Measurements from ENCODE around the gene CBX3. TPM values are rescaled to one million over a fixed set of nuclear protein-coding genes. Genes with fewer than 3 reads are reported as not detected.

CBX3 gene
- total and polyA plus RNA-seq, 2 of the 8 experiments (the other 6 are each of a cell fraction or from before 2014, with no cell fraction given): 71.3 to 258 TPM

DNA sequence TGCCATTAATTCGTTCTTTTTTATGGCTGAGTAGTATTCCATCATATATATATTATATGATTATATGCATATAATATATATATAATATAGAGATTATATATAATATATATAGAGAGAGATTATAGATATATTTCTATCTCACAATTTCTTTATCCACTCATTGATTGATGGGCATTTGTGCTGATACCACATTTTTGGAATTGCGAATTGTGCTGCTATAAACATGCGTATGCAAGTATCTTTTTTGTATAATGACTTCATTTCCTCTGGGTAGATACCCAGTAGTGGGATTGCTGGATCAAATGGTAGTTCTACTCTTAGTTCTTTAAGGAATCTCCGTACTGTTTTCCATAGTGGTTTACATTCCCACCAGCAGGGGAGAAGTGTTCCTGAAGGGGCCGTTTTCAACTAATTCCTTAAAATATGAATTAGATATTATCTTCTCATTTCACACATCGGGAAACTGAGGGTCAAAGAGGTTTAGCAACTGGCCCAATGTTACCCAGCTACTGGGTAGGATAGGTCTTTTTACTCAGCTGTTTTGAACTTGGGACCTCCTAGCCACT is 33.0 kb upstream of the CBX3 start (continued):
- TF ChIP-seq, protein P1, sequence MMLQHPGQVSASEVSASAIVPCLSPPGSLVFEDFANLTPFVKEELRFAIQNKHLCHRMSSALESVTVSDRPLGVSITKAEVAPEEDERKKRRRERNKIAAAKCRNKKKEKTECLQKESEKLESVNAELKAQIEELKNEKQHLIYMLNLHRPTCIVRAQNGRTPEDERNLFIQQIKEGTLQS (IDR thresholded peaks at IDR 0.05; ENCODE audit: insufficient read depth, low read depth, low read length): no peak
- TF ChIP-seq CTBP2 (IDR thresholded peaks at IDR 0.05; ENCODE audit: borderline replicate concordance, insufficient read depth, insufficient read length, low read length): no peak
- no peak for TF ChIP-seq SIRT6 (IDR thresholded peaks at IDR 0.05; ENCODE audit: low read length)
- TF ChIP-seq MAFK (IDR thresholded peaks at IDR 0.05; ENCODE audit: low read depth, low read length): no peak
- no peak for TF ChIP-seq KDM1A (IDR thresholded peaks at IDR 0.05; ENCODE audit: borderline replicate concordance, low read length)

Data from H1 (cell line).